Upper lobe of left lung (tissue), 4 donors: ENCODE data around the gene ADGRL1.
"Not testable (repeated sequence)": the region's sequence is repeated elsewhere in the genome, so short reads cannot be mapped to it uniquely, and the experiment has no call there.

Experiments
- EP300 ChIP-seq, 4 donors: sonication (generic); formaldehyde crosslinking; IDR thresholded peaks; one replicate each; pipeline ENCODE4 v1.5.1; 2017; ENCODE audit warnings: antibody characterized with exemption in 4 of 4, control low read depth in 2 of 4
- POLR2A ChIP-seq, 4 donors: fragments of 450-650 bp; IDR thresholded peaks; one replicate each; pipeline ENCODE4 v1.5.1; 2016 to 2017; ENCODE audit warnings: antibody characterized with exemption in 4 of 4, mild to moderate bottlenecking in 2 of 4
- POLR2AphosphoS5 ChIP-seq, 2 donors: sonication (generic); formaldehyde crosslinking; IDR thresholded peaks; one replicate each; pipeline ENCODE4 v1.5.1; 2017; ENCODE audit warnings: antibody characterized with exemption in 2 of 2
- TF ChIP-seq, protein P1 (sequence below), 6 experiments: fragments of 450-650 bp in 4 of 6; fragments of 200-600 bp in 2 of 6; sonication (generic) in 2 of 6; IDR thresholded peaks; one replicate each; pipeline ENCODE4 v1.5.1; 2016 to 2019; ENCODE audit warnings: antibody characterized with exemption in 6 of 6

GRCh38 chr19:14210182-14210581 is 4.2 kb upstream of the ADGRL1 start:
- not testable (repeated sequence) for TF ChIP-seq POLR2A, POLR2AphosphoS5, EP300 (IDR thresholded peaks at IDR 0.05)
- TF ChIP-seq, protein P1, sequence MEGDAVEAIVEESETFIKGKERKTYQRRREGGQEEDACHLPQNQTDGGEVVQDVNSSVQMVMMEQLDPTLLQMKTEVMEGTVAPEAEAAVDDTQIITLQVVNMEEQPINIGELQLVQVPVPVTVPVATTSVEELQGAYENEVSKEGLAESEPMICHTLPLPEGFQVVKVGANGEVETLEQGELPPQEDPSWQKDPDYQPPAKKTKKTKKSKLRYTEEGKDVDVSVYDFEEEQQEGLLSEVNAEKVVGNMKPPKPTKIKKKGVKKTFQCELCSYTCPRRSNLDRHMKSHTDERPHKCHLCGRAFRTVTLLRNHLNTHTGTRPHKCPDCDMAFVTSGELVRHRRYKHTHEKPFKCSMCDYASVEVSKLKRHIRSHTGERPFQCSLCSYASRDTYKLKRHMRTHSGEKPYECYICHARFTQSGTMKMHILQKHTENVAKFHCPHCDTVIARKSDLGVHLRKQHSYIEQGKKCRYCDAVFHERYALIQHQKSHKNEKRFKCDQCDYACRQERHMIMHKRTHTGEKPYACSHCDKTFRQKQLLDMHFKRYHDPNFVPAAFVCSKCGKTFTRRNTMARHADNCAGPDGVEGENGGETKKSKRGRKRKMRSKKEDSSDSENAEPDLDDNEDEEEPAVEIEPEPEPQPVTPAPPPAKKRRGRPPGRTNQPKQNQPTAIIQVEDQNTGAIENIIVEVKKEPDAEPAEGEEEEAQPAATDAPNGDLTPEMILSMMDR (IDR thresholded peaks at IDR 0.05) = not testable (repeated sequence)
